CD4-positive, alpha-beta T cell treated with Interferon alpha-2 for 1 hour (primary cell): ENCODE data around the gene PXMP2.
"Not testable (repeated sequence)": the region's sequence is repeated elsewhere in the genome, so short reads cannot be mapped to it uniquely, and the experiment has no call there.

Experiments used
- DNase-seq, 2 donors: peaks; one replicate each; pipeline ENCODE4 v3.0.0-alpha.2; 2020 to 2022

The PXMP2 gene

DNA sequence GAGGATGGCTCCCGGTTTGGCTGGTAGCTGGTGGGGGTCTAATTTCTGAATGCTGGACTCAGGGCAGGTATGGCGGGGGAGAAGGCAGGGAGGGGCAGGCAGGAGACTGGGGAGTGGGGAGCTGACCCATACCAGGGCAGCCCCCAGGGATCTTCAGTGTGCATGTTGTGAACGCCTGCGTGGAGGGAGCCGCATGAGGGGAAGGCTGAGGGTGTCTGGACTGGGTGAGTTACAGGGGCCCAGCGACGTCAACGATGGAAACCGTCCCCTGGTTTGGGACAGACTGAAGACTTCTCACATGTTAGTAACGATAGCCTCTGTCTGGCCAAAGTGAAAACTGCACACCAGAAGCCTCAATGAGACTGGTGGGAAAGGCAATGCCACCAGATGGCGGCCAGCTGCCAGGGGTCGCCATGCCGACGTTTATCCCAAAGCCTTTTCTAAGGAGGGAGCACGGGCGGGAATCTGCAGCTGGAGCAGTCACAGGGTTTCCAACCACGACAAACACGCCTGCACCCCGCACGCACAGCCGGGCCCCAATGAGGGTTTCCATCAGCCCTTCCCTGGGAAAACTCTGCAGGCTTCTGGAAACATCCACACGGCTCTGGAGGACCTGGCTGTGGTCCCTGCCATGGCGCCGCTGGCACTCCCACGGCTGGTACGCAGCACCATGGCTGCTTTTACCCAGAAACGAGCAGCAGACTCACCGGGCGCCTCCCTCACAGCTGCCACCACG lies 37.3 kb downstream of the PXMP2 start:
- no peak for DNase-seq

DNA sequence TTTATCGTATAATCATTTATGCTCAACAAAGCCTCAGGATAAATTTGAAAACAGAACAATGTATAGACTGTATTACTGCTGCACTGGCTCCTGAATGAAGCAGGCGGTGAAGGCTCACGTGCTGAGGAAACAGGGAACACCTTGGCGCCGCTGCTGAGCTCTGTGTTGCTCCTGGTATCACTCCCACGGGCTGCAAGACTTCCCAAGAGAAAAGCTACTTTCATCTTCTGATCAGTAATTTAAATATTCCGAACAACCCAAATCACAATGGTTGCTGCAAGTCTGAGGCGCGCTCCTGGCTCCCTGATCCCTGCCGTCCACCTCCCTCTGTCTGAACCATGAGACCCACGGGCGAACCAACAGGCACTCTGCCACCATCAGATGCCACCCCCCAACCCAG lies 39.0 kb downstream of the PXMP2 start:
- DNase-seq: no peak

DNA sequence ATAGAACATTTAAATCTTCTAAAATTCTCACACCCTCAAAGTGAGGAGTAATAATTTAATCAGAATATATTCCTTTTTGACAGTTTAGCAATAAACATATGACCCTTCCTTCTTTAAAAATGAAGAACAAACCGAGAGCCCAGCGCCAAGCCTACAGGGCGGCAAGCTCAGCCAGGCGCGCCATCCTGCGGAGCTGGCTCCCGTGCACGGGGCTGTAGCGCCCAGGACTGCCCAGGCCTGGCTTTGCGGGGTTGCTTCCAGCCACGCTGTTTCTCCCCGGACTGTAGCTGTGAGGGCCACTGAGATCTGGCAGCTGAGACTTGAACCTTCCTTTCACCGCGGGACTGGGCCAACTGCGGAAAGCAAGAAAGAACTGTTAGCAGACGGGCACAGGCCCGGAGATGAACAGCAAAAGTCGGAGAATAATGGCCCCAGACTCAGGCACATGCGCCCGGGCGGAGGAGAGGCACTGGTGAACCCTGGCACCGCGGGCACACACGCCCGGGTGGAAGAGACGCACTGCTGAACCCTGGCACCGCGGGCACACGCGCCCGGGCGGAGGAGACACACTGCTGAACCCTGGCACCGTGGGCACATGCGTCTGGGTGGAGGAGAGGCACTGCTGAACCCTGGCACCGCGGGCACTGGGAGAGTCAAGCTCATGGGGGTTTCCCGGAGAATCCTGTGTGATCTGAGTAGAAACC lies 39.9 kb downstream of the PXMP2 start:
- DNase-seq: no peak

GRCh38 chr12:132728502-132728901 lies 41.1 kb downstream of the PXMP2 start:
- DNase-seq: no peak

GRCh38 chr12:132729541-132730320 lies 42.3 kb downstream of the PXMP2 start:
- DNase-seq: no peak

- DNase-seq: no peak
These were observed 43.0 kb downstream of the PXMP2 start for GRCh38 chr12:132730353-132730752.

DNA sequence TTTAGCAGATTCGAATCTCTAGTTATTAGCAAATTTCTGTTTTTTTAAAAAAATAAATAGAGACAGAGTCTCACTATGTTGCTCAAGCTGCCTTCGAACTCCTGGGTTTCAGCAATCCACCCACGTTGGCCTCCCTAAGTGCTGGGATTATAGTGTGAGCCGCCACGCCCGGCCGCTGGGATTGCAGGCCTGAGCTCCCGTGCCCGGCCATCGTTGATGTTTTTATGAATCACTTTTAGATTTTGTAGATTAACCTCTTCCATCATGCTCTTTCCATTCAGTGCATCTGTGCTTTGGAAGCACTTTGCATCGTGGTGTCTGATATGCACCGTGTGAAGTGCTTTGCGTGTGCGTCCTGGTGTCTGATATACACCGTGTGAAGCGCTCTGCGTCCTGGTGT lies 44.2 kb downstream of the PXMP2 start:
- DNase-seq: no peak

DNA sequence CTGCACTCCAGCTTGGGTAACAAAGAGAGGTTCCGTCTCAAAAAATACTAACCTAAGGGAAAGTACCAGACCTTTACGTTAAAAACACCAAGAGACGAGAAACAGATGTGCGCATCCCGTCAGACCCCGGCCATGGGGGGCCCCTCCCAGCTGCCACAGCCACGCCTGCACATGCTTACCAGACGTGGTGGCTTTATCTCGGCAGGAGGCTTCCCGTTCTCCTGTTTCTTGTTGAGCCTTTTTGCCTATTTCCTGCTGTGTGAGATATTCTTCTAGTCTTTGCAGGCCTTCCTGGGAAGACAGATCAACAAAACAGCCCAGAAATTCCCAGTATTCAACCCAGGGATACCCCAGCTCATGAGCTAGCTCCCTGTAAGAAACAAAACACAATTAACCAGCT lies 46.8 kb downstream of the PXMP2 start:
- DNase-seq: no peak

DNA sequence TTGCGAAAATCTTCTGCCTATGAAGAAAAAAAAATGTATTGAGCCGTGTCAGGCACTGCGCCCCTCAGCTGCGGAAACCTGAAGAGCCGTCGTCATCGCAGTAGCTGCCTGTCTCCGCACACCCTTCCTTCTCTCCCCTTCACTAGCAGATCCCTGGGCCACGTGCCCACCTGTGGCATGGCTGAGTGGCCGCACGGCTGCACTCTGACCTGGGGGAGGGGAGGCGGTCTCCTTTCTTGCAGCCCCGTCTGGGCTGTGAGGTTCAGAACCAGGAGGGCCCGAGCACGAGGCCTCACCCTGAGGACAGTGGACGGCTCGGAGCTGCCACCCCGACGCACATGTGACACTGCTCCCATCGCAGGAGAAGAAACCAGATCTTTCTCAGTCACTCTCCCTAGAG lies 48.1 kb downstream of the PXMP2 start:
- no peak for DNase-seq

GRCh38 chr12:132736378-132736777 lies 49.0 kb downstream of the PXMP2 start:
- DNase-seq: no peak

GRCh38 chr12:132736913-132737312 lies 49.5 kb downstream of the PXMP2 start:
- DNase-seq: no peak

DNA sequence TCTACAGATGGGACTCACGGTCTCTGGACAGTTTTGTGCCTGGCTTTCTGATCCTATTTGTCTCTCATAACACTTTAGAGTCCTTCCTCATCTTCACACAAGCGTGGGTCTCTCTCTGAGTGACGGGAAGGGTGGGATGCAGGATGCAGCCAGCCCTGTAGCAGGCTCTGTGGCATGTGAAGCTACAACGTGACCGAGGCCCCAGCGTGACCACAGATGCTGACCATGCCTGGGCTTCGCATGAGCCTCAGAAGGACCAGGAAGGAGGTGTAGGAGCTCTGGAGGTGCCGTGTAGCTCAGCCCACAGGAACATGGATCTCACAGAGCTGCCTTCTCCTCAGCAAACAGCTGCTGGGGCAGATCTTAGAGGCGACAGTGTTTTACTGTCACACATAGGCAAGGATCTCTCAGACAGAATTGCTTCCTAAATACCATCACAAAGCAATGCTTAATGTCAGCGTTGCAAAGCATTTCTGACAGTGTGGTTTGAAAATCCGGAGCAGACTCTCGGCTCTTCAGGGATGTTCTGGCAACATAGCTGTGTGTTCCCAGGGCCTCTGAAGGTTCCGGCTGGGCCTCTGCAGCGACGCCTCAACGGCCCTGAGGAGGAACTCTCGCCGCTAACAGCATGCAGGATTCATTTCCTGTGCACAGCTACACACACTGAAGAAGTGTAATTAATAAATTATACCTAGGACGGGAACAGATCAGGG lies 52.4 kb downstream of the PXMP2 start:
- DNase-seq: no peak

DNA sequence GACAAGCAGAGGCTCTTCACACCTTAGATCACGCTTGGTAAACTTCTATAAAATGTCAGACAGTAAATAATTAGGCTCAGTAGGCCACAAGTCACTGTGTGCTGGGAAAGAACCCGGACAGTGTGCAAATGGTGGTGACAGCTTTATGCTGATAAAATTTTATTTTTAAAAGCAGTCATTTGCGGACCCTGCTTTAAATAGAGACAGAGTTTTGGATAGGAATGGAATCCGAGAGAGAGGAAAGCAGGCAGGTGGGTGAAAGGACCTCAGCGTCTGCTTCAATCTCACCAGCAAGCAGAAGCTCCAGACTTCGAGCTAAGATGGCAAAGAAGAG lies 52.9 kb downstream of the PXMP2 start:
- no peak for DNase-seq

GRCh38 chr12:132740652-132741051 lies 53.3 kb downstream of the PXMP2 start:
- no peak for DNase-seq

DNA sequence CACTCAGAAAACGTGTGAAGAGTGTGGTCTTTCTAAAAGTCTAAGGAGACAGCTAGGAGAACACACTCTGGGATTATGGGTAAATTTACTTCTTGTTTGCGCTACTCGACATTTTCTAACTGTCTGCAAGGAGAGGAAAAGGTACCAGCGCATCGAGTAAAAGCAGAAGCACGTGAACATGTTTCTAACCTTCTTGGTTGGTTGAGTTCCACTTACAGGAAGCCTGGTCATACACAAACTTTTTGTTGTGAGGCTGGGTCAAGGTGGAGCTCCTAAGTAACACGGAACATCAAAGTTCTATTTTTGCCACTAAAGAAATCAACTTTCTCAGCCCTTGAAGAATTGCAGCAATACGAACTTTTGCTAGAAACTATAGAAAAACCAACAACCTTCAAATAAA lies 54.2 kb downstream of the PXMP2 start:
- no peak for DNase-seq

DNA sequence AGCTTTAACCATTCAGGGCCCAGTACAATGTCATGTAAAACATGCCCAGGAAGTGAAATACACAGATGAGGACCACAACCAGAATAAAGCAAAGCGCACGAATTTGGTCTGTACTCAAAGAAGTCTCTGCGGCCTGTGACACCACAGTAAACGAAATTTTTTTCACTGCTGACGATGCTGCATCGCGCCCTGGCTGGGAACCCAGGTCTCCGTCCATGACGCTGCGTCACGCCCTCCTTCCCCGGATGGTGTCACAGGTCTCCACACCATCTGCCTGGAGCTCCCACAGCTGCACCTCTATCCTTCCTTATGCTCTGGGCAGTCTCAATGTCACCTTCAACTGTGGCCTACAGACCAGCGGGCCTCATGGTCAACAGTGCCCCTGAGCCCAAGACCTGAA lies 56.4 kb downstream of the PXMP2 start:
- DNase-seq: no peak

- DNase-seq: no peak
These were observed 59.2 kb downstream of the PXMP2 start for GRCh38 chr12:132746613-132747012.

- DNase-seq: no peak
These were observed 60.0 kb downstream of the PXMP2 start for GRCh38 chr12:132747395-132747794.

GRCh38 chr12:132747896-132748295 lies 60.5 kb downstream of the PXMP2 start:
- DNase-seq: no peak

DNA sequence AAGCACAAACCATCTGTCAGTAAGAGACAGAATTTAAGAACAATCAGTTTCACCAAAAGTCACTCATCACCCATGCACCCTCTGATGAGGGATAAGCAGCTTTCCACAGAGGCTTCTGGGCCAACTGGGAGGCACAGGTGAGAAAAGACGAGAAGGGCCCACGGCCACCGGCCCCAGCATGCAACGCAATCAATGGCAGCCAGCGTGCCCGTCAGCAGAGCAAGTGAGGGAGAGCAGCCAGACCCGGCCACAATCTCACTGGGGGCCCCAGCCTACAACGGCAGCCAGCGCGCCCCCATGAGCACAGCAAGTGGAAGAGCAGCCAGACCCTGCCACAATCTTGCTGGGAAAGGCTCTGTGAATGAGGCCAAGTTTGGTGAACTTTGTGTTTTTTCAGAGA lies 60.9 kb downstream of the PXMP2 start:
- DNase-seq: no peak

DNA sequence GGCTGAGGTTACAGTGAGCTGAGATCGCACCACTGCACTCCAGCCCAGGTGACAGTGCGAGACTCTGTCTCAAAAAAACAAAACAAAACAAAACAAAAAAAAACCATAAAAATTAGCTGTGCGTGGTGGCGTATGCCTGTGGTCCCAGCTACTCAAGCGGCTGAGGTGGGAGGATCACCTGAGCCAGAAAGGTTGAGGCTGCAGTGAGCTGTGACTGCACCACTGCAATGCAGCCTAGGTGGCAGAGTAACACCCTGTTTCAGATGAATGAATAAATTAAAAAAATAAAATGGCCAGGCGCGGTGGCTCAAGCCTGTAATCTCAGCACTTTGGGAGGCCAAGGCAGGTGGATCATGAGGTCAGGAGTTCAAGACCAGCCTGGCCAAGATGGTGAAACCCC lies 66.3 kb downstream of the PXMP2 start:
- not testable (repeated sequence) for DNase-seq

- DNase-seq: no peak
These were observed 67.0 kb downstream of the PXMP2 start for GRCh38 chr12:132754160-132754932.
